ENCODE measurements around the gene IL36B.

IL36B gene

GRCh38 chr2:113021312-113021711 lies 31.4 kb downstream of the IL36B start:
- no peak overlapping the region for H3K27ac ChIP-seq
- no peak for TF ChIP-seq CTCF (IDR thresholded peaks at IDR 0.05)
- DNase-seq (ENCODE audit: low spot score), result no peak
- H3K4me3 ChIP-seq, result no peak overlapping the region

DNA sequence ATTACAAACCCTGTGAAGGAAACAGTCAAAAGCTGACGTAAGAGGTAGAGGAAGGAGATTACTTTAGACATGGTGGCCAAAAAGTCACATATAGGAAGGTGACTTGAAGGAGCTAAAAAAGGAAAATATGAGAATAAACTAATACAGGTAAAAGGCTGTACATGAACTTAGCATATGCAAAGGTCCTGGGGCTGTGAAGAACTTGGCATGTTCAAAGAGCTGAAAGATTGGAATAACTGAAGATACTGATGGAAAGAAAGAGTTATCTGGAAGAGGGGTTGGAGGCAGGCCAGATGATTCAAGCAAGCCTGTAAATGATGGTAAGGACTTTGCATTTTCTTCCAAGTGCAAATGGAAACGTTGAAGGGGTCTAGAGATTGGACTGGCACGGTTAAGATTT lies 34.2 kb downstream of the IL36B start:
- no peak for DNase-seq (ENCODE audit: low spot score)
- Histone ChIP-seq H3K4me3 (no peak overlapping the region), H3K27ac (no peak overlapping the region)
- no peak for TF ChIP-seq CTCF (IDR thresholded peaks at IDR 0.05)

GRCh38 chr2:113015655-113016054 lies 37.0 kb downstream of the IL36B start:
- no peak for DNase-seq (ENCODE audit: low spot score)
- Histone ChIP-seq H3K27ac (no peak overlapping the region), H3K4me3 (no peak overlapping the region)
- TF ChIP-seq CTCF (IDR thresholded peaks at IDR 0.05), result no peak

DNA sequence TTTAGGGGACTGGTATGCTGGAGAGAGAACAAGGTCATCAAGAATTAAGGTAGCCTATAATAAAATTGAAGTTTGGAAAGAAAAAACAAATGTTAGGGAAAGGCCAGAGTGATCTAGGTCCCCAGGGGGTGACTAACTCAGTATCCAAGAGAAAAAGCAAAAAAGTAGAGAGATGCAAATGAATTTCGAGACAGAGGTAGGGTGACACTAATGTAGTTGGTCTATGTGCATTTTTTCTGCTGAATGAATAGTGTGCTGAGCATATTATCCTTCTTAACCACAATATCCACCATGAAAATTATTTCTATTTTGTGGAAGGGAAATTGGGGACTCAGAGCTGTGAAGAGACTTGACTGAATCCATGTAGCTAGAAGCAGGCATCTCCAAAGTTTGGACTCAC lies 37.6 kb downstream of the IL36B start:
- Histone ChIP-seq H3K27ac (no peak overlapping the region), H3K4me3 (no peak overlapping the region)
- DNase-seq (ENCODE audit: low spot score), result no peak
- no peak for TF ChIP-seq CTCF (IDR thresholded peaks at IDR 0.05)

DNA sequence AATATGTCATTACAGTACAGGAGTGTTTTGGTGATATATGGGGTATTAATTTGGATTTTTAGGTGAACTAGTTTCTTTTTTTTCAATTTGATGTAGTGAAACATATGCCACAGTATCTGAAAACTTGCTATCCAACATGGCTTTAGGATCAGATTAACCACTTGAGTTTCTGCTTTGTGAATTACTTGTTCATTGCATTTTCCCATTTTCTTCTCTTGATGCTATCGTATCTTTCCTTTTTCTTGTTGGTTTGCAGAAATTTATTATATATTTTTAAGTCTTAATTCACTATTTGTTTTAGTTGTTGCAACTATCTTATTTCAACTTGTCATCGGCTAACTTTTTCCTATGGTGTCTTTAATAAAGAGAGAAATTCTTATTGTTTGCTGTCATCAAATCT lies 38.6 kb downstream of the IL36B start:
- DNase-seq (ENCODE audit: low spot score), result no peak
- Histone ChIP-seq H3K27ac (no peak overlapping the region), H3K4me3 (no peak overlapping the region)
- no peak for TF ChIP-seq CTCF (IDR thresholded peaks at IDR 0.05)

- Histone ChIP-seq H3K4me3 (no peak overlapping the region), H3K27ac (no peak overlapping the region)
- DNase-seq (ENCODE audit: low spot score), result no peak
- no peak for TF ChIP-seq CTCF (IDR thresholded peaks at IDR 0.05)
These were observed 39.4 kb downstream of the IL36B start for GRCh38 chr2:113013336-113013661.

DNA sequence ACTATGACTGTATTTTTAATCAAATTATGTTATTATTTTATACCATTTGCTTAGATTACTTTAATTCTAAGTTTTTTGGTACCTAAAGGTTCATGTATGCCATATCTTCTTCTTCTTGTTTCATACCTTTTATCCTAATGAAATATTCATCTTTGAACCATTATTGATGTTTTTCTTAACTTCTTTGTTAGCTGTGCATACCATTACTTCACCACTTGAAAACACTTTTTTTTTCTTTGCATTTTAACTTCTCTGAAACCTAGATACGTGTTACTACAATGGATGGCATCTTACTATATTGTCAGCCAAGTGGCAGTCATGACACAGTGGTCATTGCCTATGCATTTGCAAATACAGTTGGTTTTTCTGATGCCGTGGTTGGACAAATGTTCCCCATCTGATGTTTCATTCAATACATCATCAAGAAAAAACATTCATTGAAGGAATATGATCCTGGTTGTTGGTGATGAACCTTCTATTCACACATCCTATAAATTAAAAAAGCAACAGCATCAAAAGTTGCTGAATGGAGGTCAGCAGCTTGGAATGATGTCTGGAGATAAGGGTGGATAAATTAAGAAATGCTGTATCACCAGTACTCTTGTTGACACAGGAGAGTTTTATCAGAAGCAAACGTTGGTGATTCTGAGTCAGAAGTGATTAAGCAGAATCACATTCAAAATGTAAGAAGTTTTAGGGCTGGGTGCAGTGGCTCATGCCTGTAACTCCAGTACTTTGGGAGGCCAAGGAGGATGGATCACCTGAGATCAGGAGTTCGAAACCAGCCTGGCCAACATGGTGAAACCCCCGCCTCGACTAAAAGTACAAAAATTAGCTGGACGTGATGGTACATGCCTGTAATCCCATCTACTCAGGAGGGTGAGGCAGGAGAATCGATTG lies 40.0 kb downstream of the IL36B start:
- DNase-seq (ENCODE audit: low spot score), result no peak

More for the DNA sequence above, 40.0 kb downstream of the IL36B start:
- TF ChIP-seq CTCF (IDR thresholded peaks at IDR 0.05), result no peak
- Histone ChIP-seq H3K27ac (no peak overlapping the region), H3K4me3 (no peak overlapping the region)

All from coronary artery (tissue), 2 donors.